Adipocyte (in vitro differentiated cells): ENCODE results near the gene TXNDC2.

Source experiments
- DNase-seq: peaks from one replicate; pipeline ENCODE4 v3.0.0-alpha.2; 2015; ENCODE audit warnings: low read depth
- H3K27me3 ChIP-seq: replicated peaks from 2 replicates; pipeline ENCODE4 v1.7.0; 2013; ENCODE audit warnings: mild to moderate bottlenecking, low read length, moderate library complexity; ENCODE audit not compliant: control insufficient read depth, insufficient read depth
- H3K36me3 ChIP-seq: 2 replicates; pipeline ENCODE4 v1.7.0; 2013; ENCODE audit warnings: low read length, mild to moderate bottlenecking, moderate library complexity; ENCODE audit not compliant: control insufficient read depth, insufficient read depth, severe bottlenecking
- H3K4me1 ChIP-seq: 2 replicates; pipeline ENCODE4 v1.7.0; 2013; ENCODE audit warnings: mild to moderate bottlenecking, low read length, moderate library complexity; ENCODE audit not compliant: control insufficient read depth, insufficient read depth
- H3K4me3 ChIP-seq: 2 replicates; pipeline ENCODE4 v1.7.0; 2013; ENCODE audit warnings: mild to moderate bottlenecking, low read length, moderate library complexity
- H3K9ac ChIP-seq: 2 replicates; pipeline ENCODE4 v1.7.0; 2013; ENCODE audit warnings: mild to moderate bottlenecking, low read length, moderate library complexity
- H3K9me3 ChIP-seq: 2 replicates; pipeline ENCODE4 v1.7.0; 2013; ENCODE audit warnings: mild to moderate bottlenecking, low read length, moderate library complexity; ENCODE audit not compliant: control insufficient read depth

Gene TXNDC2

GRCh38 chr18:9872823-9873222 lies 12.9 kb upstream of the TXNDC2 start:
- Histone ChIP-seq H3K36me3 (no peaks in the 10 kb centered on the region), H3K4me1 (peaks cover 39% of the 10 kb centered on the region), H3K4me3 (no peak overlapping the region), H3K9ac (no peak overlapping the region), H3K27me3 (no peaks in the 10 kb centered on the region), H3K9me3 (no peaks in the 10 kb centered on the region)
- DNase-seq: no peak

- Histone ChIP-seq H3K27me3 (no peaks in the 10 kb centered on the region), H3K36me3 (no peaks in the 10 kb centered on the region), H3K9ac (no peak overlapping the region), H3K4me3 (no peak overlapping the region), H3K9me3 (no peaks in the 10 kb centered on the region), H3K4me1 (peaks cover 28% of the 10 kb centered on the region)
- DNase-seq: no peak
Measured at GRCh38 chr18:9874728-9875127, 11.0 kb upstream of the TXNDC2 start.

- H3K4me1 ChIP-seq: peaks cover 14% of the 10 kb centered on the region
- H3K36me3 ChIP-seq: no peaks in the 10 kb centered on the region
- no peak for DNase-seq
- H3K4me3 ChIP-seq: peak overlapping the region; percentile 72
- peak overlapping the region; percentile 86 for H3K9ac ChIP-seq
- no peaks in the 10 kb centered on the region for H3K9me3 ChIP-seq
- no peaks in the 10 kb centered on the region for H3K27me3 ChIP-seq
Measured at GRCh38 chr18:9876212-9876866, 9.4 kb upstream of the TXNDC2 start.

GRCh38 chr18:9876867-9877654 lies 8.7 kb upstream of the TXNDC2 start:
- peak; percentile 93 for DNase-seq
- no peaks in the 10 kb centered on the region for H3K9me3 ChIP-seq
- H3K4me3 ChIP-seq: peak overlapping the region; percentile 72
- H3K4me1 ChIP-seq: peaks cover 14% of the 10 kb centered on the region
- H3K36me3 ChIP-seq: no peaks in the 10 kb centered on the region
- no peaks in the 10 kb centered on the region for H3K27me3 ChIP-seq
- H3K9ac ChIP-seq: peak overlapping the region; percentile 86

GRCh38 chr18:9877655-9878014 lies 8.1 kb upstream of the TXNDC2 start:
- Histone ChIP-seq H3K9ac (peak overlapping the region; percentile 86), H3K9me3 (no peaks in the 10 kb centered on the region), H3K27me3 (no peaks in the 10 kb centered on the region), H3K4me1 (peaks cover 14% of the 10 kb centered on the region), H3K4me3 (peak overlapping the region; percentile 72), H3K36me3 (no peaks in the 10 kb centered on the region)
- DNase-seq: no peak

GRCh38 chr18:9878095-9878494 lies 7.7 kb upstream of the TXNDC2 start:
- Histone ChIP-seq H3K36me3 (no peaks in the 10 kb centered on the region), H3K4me1 (peaks cover 14% of the 10 kb centered on the region), H3K27me3 (no peaks in the 10 kb centered on the region), H3K4me3 (no peak overlapping the region), H3K9me3 (no peaks in the 10 kb centered on the region), H3K9ac (no peak overlapping the region)
- DNase-seq: no peak

- Histone ChIP-seq H3K4me1 (peaks cover 14% of the 10 kb centered on the region), H3K9me3 (no peaks in the 10 kb centered on the region), H3K36me3 (no peaks in the 10 kb centered on the region), H3K27me3 (no peaks in the 10 kb centered on the region), H3K4me3 (no peak overlapping the region), H3K9ac (no peak overlapping the region)
- DNase-seq: no peak
Measured at GRCh38 chr18:9878783-9879242, 7.0 kb upstream of the TXNDC2 start.

GRCh38 chr18:9884090-9884489 lies 1.7 kb upstream of the TXNDC2 start:
- no peaks in the 10 kb centered on the region for H3K27me3 ChIP-seq
- H3K9me3 ChIP-seq: no peaks in the 10 kb centered on the region
- H3K9ac ChIP-seq: no peak overlapping the region
- no peaks in the 10 kb centered on the region for H3K36me3 ChIP-seq
- no peaks in the 10 kb centered on the region for H3K4me1 ChIP-seq
- H3K4me3 ChIP-seq: no peak overlapping the region
- DNase-seq: no peak

- no peak for DNase-seq
- Histone ChIP-seq H3K4me1 (no peaks in the 10 kb centered on the region), H3K4me3 (no peak overlapping the region), H3K9me3 (no peaks in the 10 kb centered on the region), H3K27me3 (no peaks in the 10 kb centered on the region), H3K36me3 (no peaks in the 10 kb centered on the region), H3K9ac (no peak overlapping the region)
Measured at GRCh38 chr18:9884532-9885140, 1.1 kb upstream of the TXNDC2 start.

GRCh38 chr18:9886005-9886348 lies 204 bp downstream of the TXNDC2 start:
- H3K9ac ChIP-seq: no peak overlapping the region
- peaks cover 11% of the 10 kb centered on the region for H3K4me1 ChIP-seq

GRCh38 chr18:9887992-9888391 lies 2.2 kb downstream of the TXNDC2 start:
- Histone ChIP-seq H3K9ac (no peak overlapping the region), H3K4me1 (peaks cover 11% of the 10 kb centered on the region), H3K36me3 (no peaks in the 10 kb centered on the region), H3K27me3 (no peaks in the 10 kb centered on the region), H3K4me3 (no peak overlapping the region), H3K9me3 (no peaks in the 10 kb centered on the region)
- no peak for DNase-seq

More at GRCh38 chr18:9886005-9886348, 204 bp downstream of the TXNDC2 start:
- no peak for DNase-seq
- H3K36me3 ChIP-seq: no peaks in the 10 kb centered on the region
- H3K9me3 ChIP-seq: no peaks in the 10 kb centered on the region
- H3K27me3 ChIP-seq: no peaks in the 10 kb centered on the region
- H3K4me3 ChIP-seq: no peak overlapping the region
